ENCODE data around the gene AIFM2. TPM values are rescaled to one million over a fixed set of nuclear protein-coding genes. Genes with fewer than 3 reads are reported as not detected.

Gene AIFM2
- total and polyA plus RNA-seq, 2 of the 13 experiments (the other 11 are each of a cell fraction or from before 2014, with no cell fraction given) = 20.3 to 29.5 TPM

GRCh38 chr10:70078329-70078728 lies 54.3 kb downstream of the AIFM2 start (continued):
- TF ChIP-seq MYC (CRISPR knock-in tag; IDR thresholded peaks at IDR 0.05; ENCODE audit: borderline replicate concordance) (no peak), KLF16 (CRISPR knock-in tag; IDR thresholded peaks at IDR 0.05) (no peak), HNRNPLL (IDR thresholded peaks at IDR 0.05; ENCODE audit: low read depth, low read length, poor library complexity, severe bottlenecking) (no peak), RFX1 (IDR thresholded peaks at IDR 0.05) (no peak)

- FAIRE-seq (no peak), DNase-seq (ENCODE audit: low spot score) (no peak), ATAC-seq (no peak)
- Histone ChIP-seq H3K27me3 (ENCODE audit: control insufficient read depth in 1 of 2, insufficient read depth in 2 of 2, low read length in 2 of 2) (no peaks in the 10 kb centered on the region), H3K79me2 (ENCODE audit: insufficient read depth, low read length) (no peaks in the 10 kb centered on the region), H3K4me1 (ENCODE audit: insufficient read depth, low read length) (no peaks in the 10 kb centered on the region), H4K20me1 (ENCODE audit: insufficient read depth, low read length) (no peaks in the 10 kb centered on the region), H3K27ac (ENCODE audit: extremely low read length, insufficient read depth, low read length) (no peak overlapping the region), H3K9me3 (ENCODE audit: low read length) (no peaks in the 10 kb centered on the region), H3K4me2 (ENCODE audit: low read depth, low read length) (no peak overlapping the region), H3K36me3 (replicated peaks in 1 of 2; ENCODE audit: control insufficient read depth in 1 of 2, insufficient read depth in 2 of 2, low read length in 2 of 2) (peaks cover 1 to 20% of the 10 kb centered on the region in 2 experiments; a peak in 4 of 5 replicates), H3K4me3 (replicated peaks in 1 of 3; ENCODE audit: insufficient read depth in 1 of 3, low read depth in 2 of 3, low read length in 3 of 3) (no peak overlapping the region), H2AFZ (ENCODE audit: low read length) (no peak overlapping the region), H3K9ac (ENCODE audit: insufficient read depth, low read depth, low read length) (no peak overlapping the region)
- intact Hi-C loops (cut with micrococcal nuclease; ENCODE audit: unreplicated experiment) = no loop called here
- POLR2A ChIA-PET = no interaction called here
- 98% methylated on average over 2 of the region's 2 CpGs for WGBS (ENCODE audit: low lambda C conversion rate)
- no TSS peak for BruUV-seq (replicated peaks)
- in situ Hi-C loops (cut with HindIII; ENCODE audit: extremely low pct_ligation_motif_present, low pct_unique_long_range_greater_than_20kb) = no loop called here
- CTCF ChIA-PET (ENCODE audit: low intra/inter-chr PET ratio, low total read pairs) = no interaction called here
- TF ChIP-seq ZFP37 (CRISPR knock-in tag; IDR thresholded peaks at IDR 0.05; ENCODE audit: borderline replicate concordance) (no peak), ZKSCAN5 (CRISPR knock-in tag; IDR thresholded peaks at IDR 0.05) (no peak), MLX (CRISPR knock-in tag; IDR thresholded peaks at IDR 0.05) (no peak), ZNF138 (CRISPR knock-in tag; IDR thresholded peaks at IDR 0.05; ENCODE audit: low read depth) (no peak), NR2F6 (IDR thresholded peaks at IDR 0.05) (no peak), NR2F6 (CRISPR knock-in tag; IDR thresholded peaks at IDR 0.05) (no peak), ZNF350 (CRISPR knock-in tag; IDR thresholded peaks at IDR 0.05; ENCODE audit: borderline replicate concordance, low read depth) (no peak), STAT6 (CRISPR knock-in tag; IDR thresholded peaks at IDR 0.05; ENCODE audit: borderline replicate concordance) (no peak), TCF7L2 (IDR thresholded peaks at IDR 0.05; ENCODE audit: low read depth, low read length) (no peak), ZNF775 (CRISPR knock-in tag; IDR thresholded peaks at IDR 0.05; ENCODE audit: borderline replicate concordance) (no peak), TMF1 (CRISPR knock-in tag; IDR thresholded peaks at IDR 0.05; ENCODE audit: low read depth) (no peak), ZSCAN9 (CRISPR knock-in tag; IDR thresholded peaks at IDR 0.05; ENCODE audit: borderline replicate concordance) (no peak), ZNF549 (CRISPR knock-in tag; IDR thresholded peaks at IDR 0.05) (no peak), CHD4 (IDR thresholded peaks at IDR 0.05; ENCODE audit: borderline replicate concordance, low read length) (no peak), HMGA1 (CRISPR knock-in tag; conservative IDR thresholded peaks at IDR 0.05) (no peak), ZNF616 (CRISPR knock-in tag; IDR thresholded peaks at IDR 0.05; ENCODE audit: low read depth) (no peak), SMAD9 (CRISPR knock-in tag; IDR thresholded peaks at IDR 0.05) (no peak), TCF12 (IDR thresholded peaks at IDR 0.05) (no peak), TCF12 (CRISPR knock-in tag; IDR thresholded peaks at IDR 0.05) (no peak), HCFC1 (IDR thresholded peaks at IDR 0.05; ENCODE audit: low read depth, low read length) (no peak)
Observed at GRCh38 chr10:70074971-70075370, 57.7 kb downstream of the AIFM2 start.

All from HepG2 (cell line).